GM06990 (cell line): Measurements from ENCODE around the gene CDKN2A.

Experiments
- DNase-seq: peaks from one replicate; pipeline ENCODE4 v3.0.0-alpha.2; 2011; ENCODE audit not compliant: insufficient read length; ENCODE audit errors: extremely low read depth
- H3K27me3 ChIP-seq: replicated peaks from 2 replicates; pipeline ENCODE4 v1.6.0; 2011; ENCODE audit warnings: low read length; ENCODE audit not compliant: control insufficient read depth, insufficient read depth
- H3K36me3 ChIP-seq: 2 replicates; pipeline ENCODE4 v1.5.1; 2011; ENCODE audit warnings: low read length; ENCODE audit not compliant: control insufficient read depth, insufficient read depth
- H3K4me3 ChIP-seq: replicated peaks from 2 replicates; pipeline ENCODE4 v1.5.1; 2011; ENCODE audit warnings: low read depth, mild to moderate bottlenecking, control low read depth, low read length
- CTCF ChIP-seq: IDR thresholded peaks from 2 replicates; pipeline ENCODE4 v1.5.1; 2011; ENCODE audit warnings: low read length, control low read depth, mild to moderate bottlenecking, inconsistent platforms; ENCODE audit not compliant: insufficient read depth, poor library complexity, severe bottlenecking

Gene CDKN2A

GRCh38 chr9:21967702-21968101 is 26.5 kb downstream of the CDKN2A start:
- TF ChIP-seq CTCF, result no peak
- Histone ChIP-seq H3K4me3 (no peak overlapping the region), H3K36me3 (no peaks in the 10 kb centered on the region), H3K27me3 (no peaks in the 10 kb centered on the region; the same call in none of the 2 replicates)
- no peak for DNase-seq

- DNase-seq, result no peak
- Histone ChIP-seq H3K27me3 (no peaks in the 10 kb centered on the region; the same call in none of the 2 replicates), H3K4me3 (no peak overlapping the region), H3K36me3 (no peaks in the 10 kb centered on the region)
- TF ChIP-seq CTCF, result no peak
Observed at GRCh38 chr9:21967169-21967568, 27.0 kb downstream of the CDKN2A start.

- H3K4me3 ChIP-seq, result no peak overlapping the region
- DNase-seq, result no peak
- H3K27me3 ChIP-seq, result no peaks in the 10 kb centered on the region; the same call in none of the 2 replicates
- H3K36me3 ChIP-seq, result no peaks in the 10 kb centered on the region
- no peak for TF ChIP-seq CTCF
Observed at GRCh38 chr9:21966140-21966851, 27.9 kb downstream of the CDKN2A start.

GRCh38 chr9:21965401-21965951 is 28.7 kb downstream of the CDKN2A start:
- Histone ChIP-seq H3K27me3 (no peaks in the 10 kb centered on the region; the same call in none of the 2 replicates), H3K4me3 (peak overlapping the region; percentile 40)
- DNase-seq, result peak; percentile 64

GRCh38 chr9:21964925-21965385 is 29.2 kb downstream of the CDKN2A start:
- TF ChIP-seq CTCF, result no peak
- Histone ChIP-seq H3K4me3 (peak overlapping the region; percentile 40), H3K27me3 (no peaks in the 10 kb centered on the region; the same call in none of the 2 replicates), H3K36me3 (no peaks in the 10 kb centered on the region)
- peak; percentile 70 for DNase-seq

More at GRCh38 chr9:21965401-21965951, 28.7 kb downstream of the CDKN2A start:
- no peaks in the 10 kb centered on the region for H3K36me3 ChIP-seq
- peak; percentile 74 for TF ChIP-seq CTCF
